GM18951 (cell line): ENCODE results near the gene R3HDM4.
"Not testable (repeated sequence)": the region's sequence is repeated elsewhere in the genome, so short reads cannot be mapped to it uniquely, and the experiment has no call there.

Experiments
- POLR2A ChIP-seq: IDR thresholded peaks from 4 replicates; pipeline ENCODE4 v1.6.1; 2011; ENCODE audit warnings: mild to moderate bottlenecking; ENCODE audit not compliant: insufficient read length, insufficient read depth; ENCODE audit errors: extremely low read depth
- in situ Hi-C: fragments of 300-500 bp; cut with MboI; formaldehyde crosslinking; loops from one replicate; pipeline ENCODE4 v1.12.0; 2022; ENCODE audit warnings: low sequenced_read_pairs, mixed read lengths, inconsistent platforms; ENCODE audit not compliant: unreplicated experiment

Gene R3HDM4

GRCh38 chr19:913080-913748, at the start of gene R3HDM4:
Gene R3HDM4 (minus strand): TSS chr19:913219. CDS start chr19:913157, 62 bp downstream.
- TF ChIP-seq POLR2A = peak; percentile 80
- in situ Hi-C loops = loop anchor here (10.0 kb wide), 1 partner anchor 48 kb away; no protein-coding TSS in a partner anchor

DNA sequence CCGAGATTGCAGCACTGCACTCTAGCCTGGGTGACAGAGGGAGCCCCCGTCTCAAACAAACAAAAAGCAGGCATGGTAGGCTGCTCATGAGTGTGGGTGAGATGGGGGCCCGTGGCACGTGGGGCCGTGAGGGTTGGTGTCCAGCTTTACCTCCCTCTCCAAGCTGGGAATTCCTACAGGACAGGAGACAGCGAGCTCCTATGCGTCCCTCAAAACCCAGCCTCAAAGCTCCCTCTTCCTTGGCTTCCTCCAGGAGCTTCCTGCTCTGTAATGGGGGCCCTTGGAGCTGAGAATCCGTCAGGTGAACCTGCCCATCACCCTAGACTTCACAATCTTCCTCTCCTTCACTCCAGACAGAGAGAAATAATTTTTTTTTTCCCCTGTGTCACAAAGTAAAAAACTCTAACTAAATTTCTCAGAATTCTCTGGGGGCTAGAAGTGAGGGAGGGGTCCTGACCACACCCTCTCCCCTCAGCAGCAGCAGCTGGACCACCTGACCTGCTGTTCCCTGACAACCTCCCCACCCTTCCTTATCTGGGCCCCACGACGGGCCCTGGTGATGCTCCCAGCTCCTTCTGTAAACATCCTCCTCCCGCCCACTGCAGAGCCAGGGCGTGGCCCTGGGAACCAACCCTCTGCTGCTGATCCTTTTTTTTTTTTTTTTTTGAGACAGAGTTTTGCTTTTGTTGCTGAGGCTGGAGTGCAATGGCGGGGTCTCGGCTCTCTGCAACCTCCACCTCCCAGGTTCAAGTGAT, 49.0 kb upstream of the R3HDM4 start:
- no peak for TF ChIP-seq POLR2A

GRCh38 chr19:960601-960938, 47.6 kb upstream of the R3HDM4 start:
- in situ Hi-C loops = no loop called here
- no peak for TF ChIP-seq POLR2A

More for the DNA sequence above, 49.0 kb upstream of the R3HDM4 start:
- in situ Hi-C loops = no loop called here

- no peak for TF ChIP-seq POLR2A
- in situ Hi-C loops = no loop called here
Measured at GRCh38 chr19:960020-960419, 47.0 kb upstream of the R3HDM4 start.

DNA sequence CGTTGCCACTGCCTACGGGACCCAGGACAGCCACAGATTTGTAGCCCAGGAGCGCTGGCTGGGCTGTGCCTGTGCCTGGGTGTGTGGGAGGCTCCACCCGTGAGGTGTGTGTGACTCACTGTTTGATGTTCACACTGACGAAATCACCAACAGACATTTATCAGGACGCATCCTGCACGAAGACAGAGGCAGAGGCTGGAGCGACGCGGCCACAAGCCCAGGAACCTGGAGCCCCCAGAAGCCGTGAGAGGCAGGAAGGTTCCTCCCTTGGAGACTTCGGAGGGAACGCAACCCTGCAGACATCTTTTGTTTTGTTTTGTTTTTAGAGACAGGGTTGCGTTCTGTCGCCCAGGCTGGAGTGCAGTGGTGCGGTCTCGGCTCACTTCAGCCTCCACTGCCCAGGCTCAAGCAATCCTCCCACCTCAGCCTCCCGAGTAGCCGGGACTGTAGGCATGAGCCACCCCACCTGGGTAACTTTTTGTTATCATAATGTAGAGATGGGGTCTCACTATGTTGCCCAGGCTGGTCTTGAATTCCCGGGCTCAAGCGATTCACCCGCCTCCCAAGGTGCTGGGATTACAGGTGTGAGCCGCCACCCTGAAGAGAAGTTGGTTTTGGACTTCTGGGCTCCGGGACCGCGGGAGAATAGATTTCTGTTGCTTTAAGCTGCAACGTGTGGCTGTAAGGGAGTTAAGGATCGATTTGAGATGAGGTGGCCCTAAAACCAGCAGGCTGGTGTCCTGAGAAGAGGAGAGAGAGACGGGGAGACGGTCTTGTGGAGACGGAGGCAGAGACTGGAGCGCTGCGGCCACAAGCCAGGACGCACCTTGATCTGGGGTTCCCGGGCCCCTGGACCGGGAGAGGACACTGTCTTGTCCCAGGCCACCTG, 46.2 kb upstream of the R3HDM4 start:
- in situ Hi-C loops = no loop called here

DNA sequence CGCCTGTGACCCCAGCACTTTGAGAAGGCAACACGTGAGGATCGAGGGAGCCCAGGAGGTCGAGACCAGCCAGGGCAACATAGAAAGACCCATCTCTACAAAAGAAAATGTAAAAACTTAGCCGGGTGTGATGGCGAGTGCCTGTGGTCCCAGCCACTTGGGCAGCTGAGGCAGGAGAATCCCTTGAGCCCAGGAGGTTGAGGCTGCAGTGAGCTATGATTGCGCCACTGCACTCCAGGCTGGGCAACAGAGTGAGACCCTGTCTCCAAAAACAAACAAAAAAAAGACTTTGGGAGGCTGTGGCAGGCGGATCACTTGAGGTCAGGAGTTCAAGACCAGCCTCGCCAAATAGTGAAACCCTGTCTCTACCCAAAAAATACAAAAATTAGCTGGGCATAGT, 44.6 kb upstream of the R3HDM4 start:
- in situ Hi-C loops = not testable (repeated sequence)

More for the DNA sequence above, 46.2 kb upstream of the R3HDM4 start:
- no peak for TF ChIP-seq POLR2A

DNA sequence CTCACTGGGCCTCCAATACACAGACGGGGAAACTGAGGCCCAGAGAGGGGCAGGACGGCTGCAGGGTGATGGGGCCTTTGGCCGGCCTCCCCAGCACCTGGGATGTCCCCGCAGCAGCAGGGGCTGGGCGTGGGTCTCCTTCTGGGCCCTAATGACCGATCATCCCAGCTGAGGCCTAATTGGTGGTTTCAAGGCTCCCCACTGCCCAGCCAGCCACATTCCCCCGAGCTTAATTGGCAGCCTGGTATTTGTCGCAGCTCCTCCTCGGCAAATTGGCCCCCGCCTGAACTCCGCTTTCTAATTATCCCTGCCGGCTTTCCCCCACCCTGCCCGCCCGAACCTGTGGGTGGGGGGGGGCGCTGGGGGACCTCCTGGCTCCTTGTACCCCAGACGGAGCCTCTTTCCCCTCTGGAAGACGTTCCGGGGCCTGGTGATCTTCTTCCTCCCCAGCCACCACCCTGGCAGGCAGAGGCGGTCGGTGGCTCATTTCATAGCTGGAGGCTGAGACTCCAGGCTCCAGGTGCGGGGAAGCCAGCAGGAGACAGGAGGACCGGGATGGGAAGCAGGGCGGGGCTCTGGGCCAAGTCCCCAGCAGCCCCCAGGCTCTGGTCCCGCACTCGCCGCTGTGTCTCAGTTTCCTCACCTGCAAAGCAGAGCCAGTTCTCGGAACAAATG, 43.9 kb upstream of the R3HDM4 start:
- no peak for TF ChIP-seq POLR2A
- in situ Hi-C loops = no loop called here

- in situ Hi-C loops = no loop called here
- no peak for TF ChIP-seq POLR2A
Measured at GRCh38 chr19:955803-956765, 43.1 kb upstream of the R3HDM4 start.

DNA sequence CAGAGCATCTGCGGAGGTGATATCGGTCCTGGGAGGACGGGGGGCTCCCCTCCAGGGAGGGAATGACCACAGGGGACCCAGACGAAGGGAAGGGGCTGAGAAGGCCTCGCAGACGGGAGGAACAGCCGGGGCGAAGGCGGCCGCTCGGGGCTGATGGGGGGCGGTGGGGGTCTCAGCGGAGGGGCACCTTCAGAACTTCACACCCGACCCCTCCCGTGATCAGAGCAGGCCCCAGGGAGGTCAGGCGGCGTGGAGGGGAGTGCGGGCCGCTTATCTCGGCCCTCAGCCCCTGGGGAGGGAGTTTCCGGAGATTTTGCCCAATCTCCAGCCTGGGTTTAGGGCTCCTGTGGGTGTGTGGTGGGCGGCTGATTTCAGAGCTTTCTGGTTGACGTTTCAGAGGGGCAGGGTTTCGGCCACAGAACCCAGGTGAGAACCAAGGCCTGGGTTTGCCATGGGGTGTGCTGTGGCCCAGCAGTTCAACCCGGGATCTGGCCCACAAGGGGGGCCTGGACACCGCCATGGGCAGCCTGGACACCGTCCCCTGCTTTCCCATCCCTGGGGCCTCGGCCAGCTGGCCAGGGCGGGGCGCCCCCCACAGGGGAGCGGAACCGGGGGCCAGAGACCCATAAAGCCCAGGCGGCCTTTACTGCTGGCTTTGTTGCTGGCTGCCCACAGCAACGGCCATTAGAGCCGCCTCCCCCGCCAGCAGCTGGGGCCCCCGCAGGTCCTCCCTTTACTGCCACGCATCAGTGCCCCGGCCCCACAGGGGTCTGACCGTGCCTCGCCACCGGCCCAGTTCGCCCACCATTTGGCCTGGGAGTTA, 41.9 kb upstream of the R3HDM4 start:
- TF ChIP-seq POLR2A = peak; percentile 35
- in situ Hi-C loops = no loop called here

- TF ChIP-seq POLR2A = no peak
- in situ Hi-C loops = no loop called here
Measured at GRCh38 chr19:954272-954671, 41.3 kb upstream of the R3HDM4 start.

GRCh38 chr19:953445-954271, 40.6 kb upstream of the R3HDM4 start:
- no peak for TF ChIP-seq POLR2A
- in situ Hi-C loops = no loop called here
